Transverse colon (tissue), 4 donors: ENCODE results near the gene GBA2. TPM values are rescaled to one million over a fixed set of nuclear protein-coding genes. Genes with fewer than 3 reads are reported as not detected.
A peak's percentile ranks its signal among the peaks of the same experiment; 100 is the strongest.

Experiments used
- DNase-seq: peaks from one replicate; pipeline ENCODE4 v3.0.0-alpha.2; 2019
- H3K27ac ChIP-seq, 4 donors: fragments of 200-600 bp; sonication (generic); 2 replicates each; pipeline ENCODE4 v1.5.1; 2016 to 2018; ENCODE audit warnings: inconsistent platforms in 4 of 4
- H3K27me3 ChIP-seq: fragments of 200-600 bp; sonication (generic); 2 replicates; pipeline ENCODE4 v1.5.1; 2017; ENCODE audit warnings: inconsistent platforms
- H3K36me3 ChIP-seq, 4 donors: fragments of 200-600 bp; sonication (generic); 2 replicates each; pipeline ENCODE4 v1.5.1; 2017 to 2019; ENCODE audit warnings: inconsistent platforms in 4 of 4
- H3K4me1 ChIP-seq, 4 donors: fragments of 200-600 bp; sonication (generic); 2 replicates each; pipeline ENCODE4 v1.5.1; 2017 to 2020; ENCODE audit warnings: inconsistent platforms in 4 of 4
- H3K4me3 ChIP-seq, 4 donors: fragments of 200-600 bp; sonication (generic); 1 replicate in 1 of 4; 2 replicates in 3 of 4; pipeline versions ENCODE4 v1.5.1 to v1.6.1; 2017 to 2019; ENCODE audit warnings: inconsistent platforms in 4 of 4
- H3K9me3 ChIP-seq, 2 donors: fragments of 200-600 bp; sonication (generic); 2 replicates each; pipeline ENCODE4 v1.5.1; 2017 to 2019; ENCODE audit warnings: inconsistent platforms in 2 of 2
- EP300 ChIP-seq: sonication (generic); formaldehyde crosslinking; IDR thresholded peaks from one replicate; pipeline ENCODE4 v1.6.1; 2017; ENCODE audit warnings: antibody characterized with exemption, low read depth
- POLR2A ChIP-seq: fragments of 450-650 bp; IDR thresholded peaks from one replicate; pipeline ENCODE4 v1.6.1; 2016; ENCODE audit warnings: antibody characterized with exemption, mild to moderate bottlenecking, moderate library complexity
- POLR2AphosphoS5 ChIP-seq, 3 donors: sonication (generic); formaldehyde crosslinking; IDR thresholded peaks; one replicate each; pipeline ENCODE4 v1.6.1; 2016; ENCODE audit warnings: antibody characterized with exemption in 3 of 3
- WGBS, 2 donors: methylation state at CpG; one replicate each; pipeline ENCODE4 v1.1.5; 2018; ENCODE audit warnings: low coverage in 1 of 2; 5-methylcytosine and 5-hydroxymethylcytosine counted together
- in situ Hi-C, 4 donors: fragments of 200-750 bp; cut with MboI; loops; one replicate each; pipeline versions ENCODE4 v1.15.0 to v1.15.1; 2017; ENCODE audit warnings: low sequenced_read_pairs in 3 of 4, low pct_ligation_motif_present in 1 of 4, low pct_unique_long_range_greater_than_20kb in 1 of 4
- intact Hi-C: fragments of 100-400 bp; cut with DNase I; formaldehyde crosslinking; loops from one replicate; pipeline ENCODE4 v1.15.1; 2023; ENCODE audit warnings: low total_unique reads
- total RNA-seq, 4 donors: library from RNA; depleted of rRNA; stranded (reverse); fragments of >200 nt; gene quantifications; one replicate each; pipeline ENCODE4 v1.1.0, GENCODE V29; 2016
- TF ChIP-seq, protein P1 (sequence below), 5 experiments: fragments of 200-600 bp in 3 of 5; fragments of 450-650 bp in 2 of 5; sonication (generic) in 3 of 5; IDR thresholded peaks; 1 replicate in 2 of 5; 2 replicates in 3 of 5; pipeline ENCODE4 v1.5.1; 2016 to 2017; ENCODE audit warnings: antibody characterized with exemption in 5 of 5, inconsistent platforms in 3 of 5, mild to moderate bottlenecking in 2 of 5, moderate library complexity in 1 of 5

The GBA2 gene
- total RNA-seq, 4 donors from 2014 or later, result 217 to 709 (median 255) TPM

DNA sequence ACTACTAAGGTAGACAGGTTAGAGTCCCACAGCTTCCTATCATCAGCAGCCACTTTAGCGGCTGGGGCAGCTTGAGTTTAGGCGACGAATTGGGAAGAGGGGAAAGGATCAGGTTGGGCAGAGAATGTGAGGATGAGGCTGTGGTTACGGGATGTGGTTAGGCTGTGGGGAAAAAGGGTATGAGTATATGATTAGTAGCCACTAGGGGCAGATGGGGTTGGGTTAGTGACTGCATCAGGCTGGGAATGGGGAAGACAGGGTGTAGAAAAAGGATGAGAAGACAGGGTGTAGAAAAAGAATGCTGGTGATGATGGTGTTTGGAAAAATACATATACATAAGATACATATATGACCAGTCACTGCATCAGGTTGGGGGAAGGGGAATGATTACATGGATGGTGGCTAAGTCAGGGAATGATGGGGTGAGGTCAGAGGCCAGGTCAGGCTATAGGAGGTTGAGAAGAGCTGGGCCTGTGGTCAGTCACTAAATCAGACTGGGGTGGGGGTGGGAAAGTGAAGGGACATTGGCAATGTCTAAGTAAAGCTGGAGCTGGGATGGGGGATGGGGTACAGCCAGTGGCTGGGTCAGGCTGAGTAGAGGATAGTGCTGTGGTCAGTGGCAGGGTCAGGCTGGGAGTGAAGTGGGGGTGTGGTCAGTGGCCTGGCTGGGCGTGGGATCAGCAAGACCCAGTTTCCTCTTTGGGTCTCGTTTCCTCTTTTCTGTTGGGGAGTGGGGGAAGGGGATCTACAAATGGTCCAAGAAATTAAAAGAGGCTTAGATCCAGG lies 19.1 kb downstream of the GBA2 start:
- H3K36me3 ChIP-seq, result peaks cover 0 to 11% (median 4%) of the 10 kb centered on the region in 4 donors
- in situ Hi-C loops (loop anchor here in 1 of 4 donors (10.0 kb wide), 1 partner anchor 85 kb away; the partner anchor contains the start of genes HINT2 and SPAG8), intact Hi-C loops (loop anchor here (5.0 kb wide), 1 partner anchor 73 kb away; the partner anchor contains the start of genes CCDC107 and RMRP)
- H3K4me1 ChIP-seq, result peaks cover 47 to 76% (median 71%) of the 10 kb centered on the region in 4 donors
- TF ChIP-seq POLR2A (peak; percentile 24), EP300 (no peak), POLR2AphosphoS5 (IDR thresholded peaks at IDR 0.05) (peak; percentile 39 to 71 (median 57))
- TF ChIP-seq, protein P1, sequence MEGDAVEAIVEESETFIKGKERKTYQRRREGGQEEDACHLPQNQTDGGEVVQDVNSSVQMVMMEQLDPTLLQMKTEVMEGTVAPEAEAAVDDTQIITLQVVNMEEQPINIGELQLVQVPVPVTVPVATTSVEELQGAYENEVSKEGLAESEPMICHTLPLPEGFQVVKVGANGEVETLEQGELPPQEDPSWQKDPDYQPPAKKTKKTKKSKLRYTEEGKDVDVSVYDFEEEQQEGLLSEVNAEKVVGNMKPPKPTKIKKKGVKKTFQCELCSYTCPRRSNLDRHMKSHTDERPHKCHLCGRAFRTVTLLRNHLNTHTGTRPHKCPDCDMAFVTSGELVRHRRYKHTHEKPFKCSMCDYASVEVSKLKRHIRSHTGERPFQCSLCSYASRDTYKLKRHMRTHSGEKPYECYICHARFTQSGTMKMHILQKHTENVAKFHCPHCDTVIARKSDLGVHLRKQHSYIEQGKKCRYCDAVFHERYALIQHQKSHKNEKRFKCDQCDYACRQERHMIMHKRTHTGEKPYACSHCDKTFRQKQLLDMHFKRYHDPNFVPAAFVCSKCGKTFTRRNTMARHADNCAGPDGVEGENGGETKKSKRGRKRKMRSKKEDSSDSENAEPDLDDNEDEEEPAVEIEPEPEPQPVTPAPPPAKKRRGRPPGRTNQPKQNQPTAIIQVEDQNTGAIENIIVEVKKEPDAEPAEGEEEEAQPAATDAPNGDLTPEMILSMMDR (IDR thresholded peaks at IDR 0.05), result peak; percentile 48 to 79 (median 62)
- H3K27me3 ChIP-seq, result no peaks in the 10 kb centered on the region
- no peaks in the 10 kb centered on the region for H3K9me3 ChIP-seq
- peak overlapping the region in 3 of 4 donors; percentile 13 to 83 (median 74) for H3K4me3 ChIP-seq
- DNase-seq, result peak; percentile 53
- 0 to 29% methylated on average over 1 to 6 of the region's 6 CpGs for WGBS, 2 donors
- H3K27ac ChIP-seq, result peak overlapping the region; percentile 94 to 98 (median 97)

DNA sequence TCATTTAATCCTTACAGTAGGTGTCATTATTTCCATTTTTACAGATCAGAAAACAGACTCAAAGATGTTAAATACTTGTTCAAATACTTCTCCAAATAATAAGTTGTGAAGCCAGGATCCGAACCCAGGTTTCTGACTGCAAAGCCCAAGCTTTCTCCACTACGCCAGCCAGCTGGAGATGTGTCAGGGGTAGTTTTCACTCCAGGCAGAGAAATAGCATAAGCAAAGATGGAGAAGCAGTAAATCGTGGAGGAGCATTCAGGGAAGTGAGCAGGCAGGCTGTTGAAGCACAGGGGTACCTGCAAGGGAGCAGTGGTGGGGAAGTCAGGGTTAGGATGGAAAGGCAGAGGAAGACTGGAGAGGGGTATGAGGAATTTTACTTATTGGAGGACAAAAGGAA lies 19.9 kb downstream of the GBA2 start:
- Histone ChIP-seq H3K27ac (peak overlapping the region; percentile 94 to 98 (median 97)), H3K9me3 (no peaks in the 10 kb centered on the region), H3K36me3 (peaks cover 0 to 16% (median 7%) of the 10 kb centered on the region in 4 donors), H3K27me3 (no peaks in the 10 kb centered on the region), H3K4me1 (peaks cover 46 to 68% (median 66%) of the 10 kb centered on the region in 4 donors), H3K4me3 (peak overlapping the region in 3 of 4 donors; percentile 13 to 83 (median 74))
- TF ChIP-seq POLR2AphosphoS5 (IDR thresholded peaks at IDR 0.05) (no peak), EP300 (no peak), POLR2A (no peak)
- TF ChIP-seq, protein P1 (IDR thresholded peaks at IDR 0.05), result no peak
- in situ Hi-C loops, result no loop called here
- DNase-seq, result no peak
- intact Hi-C loops, result loop anchor here (5.0 kb wide), 1 partner anchor 72 kb away; the partner anchor contains the start of genes CCDC107 and RMRP
- 59 to 61% methylated on average over 3 of the region's 3 CpGs for WGBS, 2 donors

DNA sequence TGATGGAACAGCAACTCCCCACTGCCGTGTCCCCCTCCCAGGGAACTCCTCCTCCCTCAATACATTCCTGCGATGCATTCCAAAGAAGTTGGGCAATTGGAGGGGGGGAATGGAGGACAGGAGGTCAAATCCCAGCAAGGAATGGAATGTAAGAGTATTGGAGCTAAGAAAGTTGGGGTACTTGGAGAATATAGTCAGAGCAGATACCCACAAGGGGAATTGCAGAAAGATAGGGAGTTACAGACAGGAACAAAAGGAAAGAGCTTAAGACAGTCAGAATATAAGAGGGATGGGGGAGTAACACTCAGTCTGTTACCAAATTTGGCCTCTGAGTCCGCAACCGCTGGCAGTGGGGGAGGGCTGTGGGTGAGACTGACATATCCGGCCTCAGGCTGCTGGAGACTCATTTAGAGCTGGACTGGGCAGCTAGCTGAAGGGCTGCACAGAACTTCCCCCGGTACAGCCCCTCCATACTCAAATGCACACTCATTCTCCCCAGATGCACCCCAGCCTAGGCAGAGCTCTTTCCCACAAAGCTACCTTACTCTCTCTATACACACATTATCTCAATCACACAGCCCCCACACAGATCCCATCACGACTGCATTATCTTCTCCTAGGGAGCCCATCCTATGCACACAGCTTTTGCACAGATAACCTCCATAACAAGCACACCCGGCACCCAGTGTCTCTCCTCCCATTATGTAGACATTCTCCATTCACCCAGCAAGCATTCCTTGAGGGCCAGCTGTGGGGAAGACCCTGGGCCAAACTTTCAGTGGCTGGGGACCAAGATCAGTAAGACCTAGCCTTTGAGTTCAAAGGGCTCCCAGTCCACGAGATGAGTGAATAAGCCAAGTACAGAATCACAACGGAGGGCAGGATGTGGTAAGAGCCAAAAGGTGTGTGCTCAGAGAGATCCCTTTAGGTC lies 20.7 kb downstream of the GBA2 start:
- Histone ChIP-seq H3K27me3 (no peaks in the 10 kb centered on the region), H3K4me1 (peaks cover 38 to 60% (median 58%) of the 10 kb centered on the region in 4 donors), H3K36me3 (peaks cover 0 to 24% (median 13%) of the 10 kb centered on the region in 4 donors), H3K9me3 (no peaks in the 10 kb centered on the region), H3K4me3 (peak overlapping the region in 3 of 4 donors; percentile 0 to 83 (median 74)), H3K27ac (peak overlapping the region; percentile 94 to 98 (median 97))
- in situ Hi-C loops, result no loop called here
- TF ChIP-seq POLR2A (peak; percentile 71), POLR2AphosphoS5 (IDR thresholded peaks at IDR 0.05) (peak; percentile 66 to 87 (median 82)), EP300 (peak; percentile 53)
- TF ChIP-seq, protein P1 (IDR thresholded peaks at IDR 0.05), result no peak
- intact Hi-C loops, result loop anchor here (5.0 kb wide), 1 partner anchor 71 kb away; the partner anchor contains the start of genes CCDC107 and RMRP
- DNase-seq, result peak; percentile 78
- WGBS, 2 donors, result 23 to 35% methylated on average over 4 to 10 of the region's 10 CpGs
